H9 (cell line): ENCODE measurements around the gene SCOC. TPM values are rescaled to one million over a fixed set of nuclear protein-coding genes. Genes with fewer than 3 reads are reported as not detected.

Experiments used
- DNase-seq: peaks from one replicate; pipeline ENCODE4 v3.0.0-alpha.2; 2017
- H2AFZ ChIP-seq: one replicate; pipeline ENCODE4 v1.6.1; 2013; ENCODE audit warnings: mild to moderate bottlenecking, low read length, control low read depth, moderate library complexity
- H2AK5ac ChIP-seq: 2 replicates; pipeline ENCODE4 v1.6.1; 2013; ENCODE audit warnings: low read length, control low read depth, mixed read lengths; ENCODE audit not compliant: insufficient read length
- H2BK120ac ChIP-seq: one replicate; pipeline ENCODE4 v1.6.1; 2013; ENCODE audit warnings: low read depth, mild to moderate bottlenecking, low read length, control low read depth, inconsistent platforms; ENCODE audit not compliant: poor library complexity, severe bottlenecking
- H2BK12ac ChIP-seq: 2 replicates; pipeline ENCODE4 v1.6.1; 2013; ENCODE audit warnings: low read length, control low read depth, mixed read lengths, low read depth; ENCODE audit not compliant: insufficient read length
- H2BK15ac ChIP-seq: 2 replicates; pipeline ENCODE4 v1.6.1; 2013; ENCODE audit warnings: low read depth, low read length, control low read depth
- H2BK20ac ChIP-seq: one replicate; pipeline ENCODE4 v1.6.1; 2013; ENCODE audit warnings: low read depth, mild to moderate bottlenecking, low read length, control low read depth, inconsistent platforms; ENCODE audit not compliant: poor library complexity, severe bottlenecking
- H2BK5ac ChIP-seq: 2 replicates; pipeline ENCODE4 v1.6.1; 2013; ENCODE audit warnings: low read length, control low read depth, mixed read lengths; ENCODE audit not compliant: insufficient read length
- H3K14ac ChIP-seq: 2 replicates; pipeline ENCODE4 v1.6.1; 2013; ENCODE audit warnings: low read length, control low read depth; ENCODE audit not compliant: insufficient read depth
- H3K18ac ChIP-seq: 2 replicates; pipeline ENCODE4 v1.6.1; 2013; ENCODE audit warnings: low read depth, mild to moderate bottlenecking, mixed read lengths, low read length, control low read depth; ENCODE audit not compliant: insufficient read length
- H3K23ac ChIP-seq: 2 replicates; pipeline ENCODE4 v1.6.1; 2013; ENCODE audit warnings: low read length, control low read depth, mixed read lengths, low read depth; ENCODE audit not compliant: insufficient read length
- H3K23me2 ChIP-seq: 2 replicates; pipeline ENCODE4 v1.6.1; 2013; ENCODE audit warnings: low read depth, mild to moderate bottlenecking, mixed read lengths, low read length, control low read depth; ENCODE audit not compliant: insufficient read length, poor library complexity, severe bottlenecking
- H3K27ac ChIP-seq: 2 replicates; pipeline ENCODE4 v1.5.1; 2013; ENCODE audit warnings: low read length, control low read depth, mixed read lengths, low read depth; ENCODE audit not compliant: insufficient read length
- H3K27me3 ChIP-seq: 2 replicates; pipeline ENCODE4 v1.6.1; 2013; ENCODE audit warnings: low read length, control low read depth, inconsistent platforms; ENCODE audit not compliant: insufficient read depth
- H3K4ac ChIP-seq: 2 replicates; pipeline ENCODE4 v1.6.1; 2013; ENCODE audit warnings: low read depth, mild to moderate bottlenecking, control low read depth, inconsistent platforms, low read length, moderate library complexity
- H3K4me1 ChIP-seq: 2 replicates; pipeline ENCODE4 v1.6.1; 2013; ENCODE audit warnings: low read length, control low read depth, inconsistent platforms; ENCODE audit not compliant: insufficient read depth
- H3K4me2 ChIP-seq: 2 replicates; pipeline ENCODE4 v1.6.1; 2013; ENCODE audit warnings: low read length, control low read depth, mixed read lengths; ENCODE audit not compliant: insufficient read length, insufficient read depth
- H3K56ac ChIP-seq: 2 replicates; pipeline ENCODE4 v1.6.1; 2013; ENCODE audit warnings: low read depth, mild to moderate bottlenecking, mixed read lengths, low read length, control low read depth; ENCODE audit not compliant: insufficient read length
- H3K79me1 ChIP-seq: 2 replicates; pipeline ENCODE4 v1.6.1; 2013; ENCODE audit warnings: low read depth, mild to moderate bottlenecking, moderate library complexity, low read length, control low read depth, inconsistent platforms; ENCODE audit not compliant: insufficient read depth, poor library complexity, severe bottlenecking
- H3K79me2 ChIP-seq: 2 replicates; pipeline ENCODE4 v1.6.1; 2013; ENCODE audit warnings: low read length, control low read depth, inconsistent platforms; ENCODE audit not compliant: insufficient read depth
- H3K9ac ChIP-seq: 2 replicates; pipeline ENCODE4 v1.6.1; 2013; ENCODE audit warnings: low read length, control low read depth, mixed read lengths; ENCODE audit not compliant: insufficient read length; ENCODE audit errors: extremely low read depth
- H3K9me3 ChIP-seq: one replicate; pipeline ENCODE4 v1.6.1; 2013; ENCODE audit warnings: low read depth, low read length, inconsistent platforms; ENCODE audit not compliant: control insufficient read depth
- H3T11ph ChIP-seq: one replicate; pipeline ENCODE4 v1.6.1; 2013; ENCODE audit warnings: mild to moderate bottlenecking, low read length, control low read depth, inconsistent platforms
- H4K20me1 ChIP-seq: one replicate; pipeline ENCODE4 v1.6.1; 2013; ENCODE audit not compliant: control insufficient read depth, insufficient read length, insufficient read depth
- H4K5ac ChIP-seq: 2 replicates; pipeline ENCODE4 v1.6.1; 2013; ENCODE audit warnings: low read depth, mild to moderate bottlenecking, mixed read lengths, low read length, control low read depth; ENCODE audit not compliant: insufficient read length
- H4K8ac ChIP-seq: replicated peaks from 2 replicates; pipeline ENCODE4 v1.6.1; 2013; ENCODE audit warnings: low read length, control low read depth, mixed read lengths, low read depth; ENCODE audit not compliant: insufficient read length
- H4K91ac ChIP-seq: 2 replicates; pipeline ENCODE4 v1.6.1; 2013; ENCODE audit warnings: low read depth, mild to moderate bottlenecking, moderate library complexity, mixed read lengths, low read length, control low read depth; ENCODE audit not compliant: insufficient read length
- H3K27ac Mint-ChIP-seq, 3 experiments: 2 replicates in 2 of 3; 3 replicates in 1 of 3; pipeline ENCODE4 v1.8.0; 2020 to 2021; ENCODE audit warnings: mixed read lengths in 3 of 3, mild to moderate bottlenecking in 1 of 3, moderate library complexity in 1 of 3
- H3K27me3 Mint-ChIP-seq: 2 replicates; pipeline ENCODE4 v1.8.0; 2021; ENCODE audit warnings: low read depth, mild to moderate bottlenecking, moderate library complexity, mixed read lengths
- H3K36me3 Mint-ChIP-seq, 3 experiments: 2 replicates in 2 of 3; 3 replicates in 1 of 3; pipeline ENCODE4 v1.8.0; 2020 to 2021; ENCODE audit warnings: low read depth in 3 of 3, mixed read lengths in 3 of 3; ENCODE audit not compliant: insufficient read depth in 1 of 3
- H3K4me1 Mint-ChIP-seq, 2 experiments: 2 replicates each; pipeline ENCODE4 v1.8.0; 2020; ENCODE audit warnings: mixed read lengths in 2 of 2
- H3K4me3 Mint-ChIP-seq, 2 experiments: 2 replicates in 1 of 2; 3 replicates in 1 of 2; pipeline ENCODE4 v1.8.0; 2020 to 2021; ENCODE audit warnings: mild to moderate bottlenecking in 2 of 2, mixed read lengths in 2 of 2, moderate library complexity in 1 of 2
- H3K9me3 Mint-ChIP-seq, 2 experiments: 2 replicates in 1 of 2; 3 replicates in 1 of 2; pipeline ENCODE4 v1.8.0; 2020; ENCODE audit warnings: mild to moderate bottlenecking in 2 of 2, mixed read lengths in 2 of 2, moderate library complexity in 1 of 2
- WGBS: extraction: QIAGEN DNeasy Blood & Tissue Kit; methylation state at CpG from one replicate; pipeline ENCODE4 v1.1.7; 2013; ENCODE audit warnings: missing lambda C conversion rate, low lambda C conversion rate, mixed read lengths; ENCODE audit not compliant: insufficient read length; ENCODE audit errors: extremely low coverage; 5-methylcytosine and 5-hydroxymethylcytosine counted together
- total RNA-seq: library from RNA; stranded (reverse); gene quantifications from 2 replicates; pipeline ENCODE4 v1.2.1, GENCODE V29; 2021
- TF ChIP-seq, protein P1 (sequence below): fragments of 200-600 bp; sonication (generic); conservative IDR thresholded peaks from 3 replicates; pipeline ENCODE4 v1.8.0; 2021; ENCODE audit warnings: antibody characterized with exemption, mild to moderate bottlenecking

Gene SCOC
- total RNA-seq, 1 experiment from 2014 or later, result 29.4 TPM

DNA sequence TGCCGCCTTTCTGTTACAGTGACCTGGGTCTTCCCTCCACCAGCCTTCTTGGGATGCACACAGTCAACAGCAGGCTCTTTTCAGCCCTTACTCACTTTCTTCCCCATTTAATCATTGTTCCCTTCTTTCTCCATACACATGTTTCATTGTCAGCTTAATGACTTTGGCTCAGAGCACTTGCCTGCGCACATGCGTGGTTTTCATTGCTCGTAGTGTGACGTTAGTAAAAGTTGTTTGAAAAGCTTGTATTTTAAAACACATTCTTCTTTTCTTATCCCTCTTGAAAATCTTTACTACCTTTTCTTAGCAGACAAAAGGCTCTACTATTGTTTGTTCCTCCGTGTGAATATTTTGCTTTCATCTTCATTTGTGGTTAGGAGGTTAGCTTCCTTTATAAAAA, 19.7 kb upstream of the SCOC start:
- H2BK5ac ChIP-seq, result no peak overlapping the region
- H3K27ac ChIP-seq, result no peak overlapping the region
- Mint-ChIP-seq H3K36me3 (no peaks in the 10 kb centered on the region), H3K27me3 (peaks cover 10% of the 10 kb centered on the region), H3K4me1 (peaks cover 17 to 23% of the 10 kb centered on the region in 2 experiments), H3K9me3 (no peaks in the 10 kb centered on the region), H3K4me3 (no peak overlapping the region), H3K27ac (no peak overlapping the region)
- no peak overlapping the region for H3K18ac ChIP-seq
- no peak overlapping the region for H4K91ac ChIP-seq
- no peaks in the 10 kb centered on the region; the same call in 1 of the 2 replicates for H3K27me3 ChIP-seq
- TF ChIP-seq, protein P1, sequence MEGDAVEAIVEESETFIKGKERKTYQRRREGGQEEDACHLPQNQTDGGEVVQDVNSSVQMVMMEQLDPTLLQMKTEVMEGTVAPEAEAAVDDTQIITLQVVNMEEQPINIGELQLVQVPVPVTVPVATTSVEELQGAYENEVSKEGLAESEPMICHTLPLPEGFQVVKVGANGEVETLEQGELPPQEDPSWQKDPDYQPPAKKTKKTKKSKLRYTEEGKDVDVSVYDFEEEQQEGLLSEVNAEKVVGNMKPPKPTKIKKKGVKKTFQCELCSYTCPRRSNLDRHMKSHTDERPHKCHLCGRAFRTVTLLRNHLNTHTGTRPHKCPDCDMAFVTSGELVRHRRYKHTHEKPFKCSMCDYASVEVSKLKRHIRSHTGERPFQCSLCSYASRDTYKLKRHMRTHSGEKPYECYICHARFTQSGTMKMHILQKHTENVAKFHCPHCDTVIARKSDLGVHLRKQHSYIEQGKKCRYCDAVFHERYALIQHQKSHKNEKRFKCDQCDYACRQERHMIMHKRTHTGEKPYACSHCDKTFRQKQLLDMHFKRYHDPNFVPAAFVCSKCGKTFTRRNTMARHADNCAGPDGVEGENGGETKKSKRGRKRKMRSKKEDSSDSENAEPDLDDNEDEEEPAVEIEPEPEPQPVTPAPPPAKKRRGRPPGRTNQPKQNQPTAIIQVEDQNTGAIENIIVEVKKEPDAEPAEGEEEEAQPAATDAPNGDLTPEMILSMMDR, result no peak
- H2AK5ac ChIP-seq, result no peak overlapping the region
- no peak overlapping the region for H2BK120ac ChIP-seq
- H3K4me1 ChIP-seq, result peaks cover 6% of the 10 kb centered on the region; the same call in 1 of the 2 replicates
- H4K5ac ChIP-seq, result no peak overlapping the region
- H3K79me2 ChIP-seq, result no peaks in the 10 kb centered on the region
- H3K4me2 ChIP-seq, result no peak overlapping the region
- no peak overlapping the region for H2AFZ ChIP-seq
- H4K20me1 ChIP-seq, result no peaks in the 10 kb centered on the region
- H3K9me3 ChIP-seq, result no peaks in the 10 kb centered on the region
- no CpG with 5 or more reads among the region's 6 CpGs for WGBS
- no peaks in the 10 kb centered on the region for H3K23me2 ChIP-seq
- DNase-seq, result no peak
- no peaks in the 10 kb centered on the region for H3K79me1 ChIP-seq
- H4K8ac ChIP-seq, result no peak overlapping the region
- H2BK12ac ChIP-seq, result no peak overlapping the region
- no peak overlapping the region for H3K56ac ChIP-seq
- H3T11ph ChIP-seq, result no peak overlapping the region
- no peak overlapping the region for H3K23ac ChIP-seq
- no peak overlapping the region for H2BK20ac ChIP-seq
- H3K4ac ChIP-seq, result no peak overlapping the region
- H3K9ac ChIP-seq, result no peak overlapping the region
- no peak overlapping the region for H3K14ac ChIP-seq
- H2BK15ac ChIP-seq, result no peak overlapping the region
